PC-9 (cell line): ENCODE measurements around the gene POU6F2. TPM values are rescaled to one million over a fixed set of nuclear protein-coding genes. Genes with fewer than 3 reads are reported as not detected.

ENCODE experiments used
- BruUV-seq: library from RNA; stranded (reverse); fragments of 400-500 nt; replicated peaks from 2 replicates; lab custom pipeline; 2021; lab: Mats Ljungman, UMichigan
- CTCF ChIA-PET: fragments of 300-600 bp; sonication (Branson Sonifier 250); formaldehyde crosslinking; loops from one replicate; lab custom pipeline; 2022; ENCODE audit warnings: antibody characterized with exemption; lab: Charles Lee
- POLR2A ChIA-PET: fragments of 300-600 bp; sonication (Branson Sonifier 250); formaldehyde crosslinking; loops from one replicate; lab custom pipeline; 2022; ENCODE audit warnings: antibody characterized with exemption; ENCODE audit not compliant: unreplicated experiment; lab: Charles Lee
- DNase-seq, 2 experiments: peaks; one replicate each; pipeline versions ENCODE4 v3.0.0 to v3.0.0-alpha.2; 2015 to 2022; ENCODE audit warnings: mixed read lengths in 1 of 2
- H2AFZ ChIP-seq: fragments of 200-600 bp; sonication (generic); 2 replicates; pipeline ENCODE4 v1.8.1; 2017; ENCODE audit warnings: antibody characterized with exemption
- H3F3A ChIP-seq: fragments of 200-600 bp; sonication (generic); 2 replicates; pipeline ENCODE4 v1.8.1; 2017; ENCODE audit warnings: antibody characterized with exemption, mild to moderate bottlenecking, low read depth; ENCODE audit not compliant: insufficient read depth
- H3K27ac ChIP-seq: fragments of 200-600 bp; sonication (generic); 2 replicates; pipeline ENCODE4 v1.6.1; 2016; ENCODE audit warnings: mixed run types
- H3K27me3 ChIP-seq: fragments of 200-600 bp; sonication (generic); 2 replicates; pipeline ENCODE4 v1.6.1; 2016; ENCODE audit warnings: low read depth, mixed run types; ENCODE audit not compliant: insufficient read depth
- H3K36me3 ChIP-seq: fragments of 200-600 bp; sonication (generic); 2 replicates; pipeline ENCODE4 v1.6.1; 2016; ENCODE audit warnings: low read depth, mixed run types
- H3K4me1 ChIP-seq: fragments of 200-600 bp; sonication (generic); replicated peaks from 2 replicates; pipeline ENCODE4 v1.6.1; 2016; ENCODE audit warnings: mixed run types; ENCODE audit not compliant: insufficient read depth
- H3K4me2 ChIP-seq: fragments of 200-600 bp; sonication (generic); 2 replicates; pipeline ENCODE4 v1.6.1; 2017; ENCODE audit warnings: mixed run types
- H3K4me3 ChIP-seq: fragments of 200-600 bp; sonication (generic); 2 replicates; pipeline ENCODE4 v1.6.1; 2016; ENCODE audit warnings: mixed run types
- H3K79me2 ChIP-seq: fragments of 200-600 bp; sonication (generic); 2 replicates; pipeline ENCODE4 v1.6.1; 2017; ENCODE audit warnings: low read depth, mixed run types
- H3K9me2 ChIP-seq: fragments of 200-600 bp; sonication (generic); 2 replicates; pipeline ENCODE4 v1.8.1; 2017; ENCODE audit warnings: mild to moderate bottlenecking; ENCODE audit not compliant: insufficient read depth
- H3K9me3 ChIP-seq: fragments of 200-600 bp; sonication (generic); 2 replicates; pipeline ENCODE4 v1.8.1; 2016; ENCODE audit warnings: low read depth; ENCODE audit not compliant: insufficient read depth
- H4K20me1 ChIP-seq: fragments of 200-600 bp; sonication (generic); 2 replicates; pipeline ENCODE4 v1.8.1; 2017; ENCODE audit not compliant: insufficient read depth
- CTCF ChIP-seq: fragments of 200-600 bp; sonication (generic); conservative IDR thresholded peaks from 2 replicates; pipeline ENCODE4 v1.6.1; 2017; ENCODE audit warnings: mixed run types, antibody characterized with exemption, mild to moderate bottlenecking, moderate library complexity
- EZH2 ChIP-seq: fragments of 200-600 bp; sonication (generic); IDR thresholded peaks from 2 replicates; pipeline ENCODE4 v1.8.0; 2017; ENCODE audit warnings: antibody characterized with exemption, low read depth
- intact Hi-C: fragments of 100-400 bp; cut with micrococcal nuclease; formaldehyde crosslinking; loops from one replicate; pipeline ENCODE4 v1.10.0; 2022; ENCODE audit not compliant: unreplicated experiment
- total RNA-seq: library from RNA; stranded (reverse); gene quantifications from 2 replicates; pipeline ENCODE4 v1.2.3, GENCODE V29; 2021

POU6F2 gene
- total RNA-seq, 1 experiment from 2014 or later: not detected

GRCh38 chr7:38950309-38950708 lies 27.4 kb upstream of the POU6F2 start:
- Histone ChIP-seq H4K20me1 (no peaks in the 10 kb centered on the region), H3K4me3 (no peak overlapping the region), H3K4me2 (no peak overlapping the region), H2AFZ (peak overlapping the region; percentile 45; the same call in 1 of the 2 replicates), H3K9me3 (peaks cover 6% of the 10 kb centered on the region; the same call in 1 of the 2 replicates), H3F3A (no peaks in the 10 kb centered on the region), H3K4me1 (peaks cover 8% of the 10 kb centered on the region; the same call in 1 of the 2 replicates), H3K36me3 (no peaks in the 10 kb centered on the region), H3K9me2 (no peaks in the 10 kb centered on the region), H3K27ac (no peak overlapping the region), H3K27me3 (peaks cover 26% of the 10 kb centered on the region; the same call in 1 of the 2 replicates), H3K79me2 (no peaks in the 10 kb centered on the region)
- intact Hi-C loops: no loop called here
- no TSS peak for BruUV-seq
- ChIA-PET CTCF (no interaction called here), POLR2A (no interaction called here)
- no peak for TF ChIP-seq EZH2
- no peak for TF ChIP-seq CTCF
- DNase-seq: no peak

- no peaks in the 10 kb centered on the region for H3F3A ChIP-seq
- POLR2A ChIA-PET: no interaction called here
- intact Hi-C loops: no loop called here
- BruUV-seq: no TSS peak
- H3K79me2 ChIP-seq: no peaks in the 10 kb centered on the region
- H3K4me3 ChIP-seq: no peak overlapping the region
- no peak for DNase-seq
- H3K27ac ChIP-seq: no peak overlapping the region
- H2AFZ ChIP-seq: peak overlapping the region; percentile 45; the same call in 1 of the 2 replicates
- no peaks in the 10 kb centered on the region for H3K36me3 ChIP-seq
- no peaks in the 10 kb centered on the region for H3K9me2 ChIP-seq
- TF ChIP-seq EZH2 (no peak), CTCF (no peak)
- H4K20me1 ChIP-seq: no peaks in the 10 kb centered on the region
- peaks cover 8% of the 10 kb centered on the region; the same call in 1 of the 2 replicates for H3K4me1 ChIP-seq
- H3K9me3 ChIP-seq: peaks cover 6% of the 10 kb centered on the region; the same call in 1 of the 2 replicates
- H3K4me2 ChIP-seq: no peak overlapping the region
- H3K27me3 ChIP-seq: peaks cover 22% of the 10 kb centered on the region; the same call in 1 of the 2 replicates
- CTCF ChIA-PET: interaction anchor here (0.5 kb wide), 1 partner anchor 339 kb away, joined by 7 read pairs; no protein-coding TSS in a partner anchor
These were observed 26.5 kb upstream of the POU6F2 start for GRCh38 chr7:38951213-38951612.

- Histone ChIP-seq H3F3A (no peaks in the 10 kb centered on the region), H3K9me3 (peaks cover 6% of the 10 kb centered on the region; the same call in 1 of the 2 replicates), H3K79me2 (no peaks in the 10 kb centered on the region), H2AFZ (no peak overlapping the region), H3K9me2 (no peaks in the 10 kb centered on the region), H3K4me1 (peaks cover 8% of the 10 kb centered on the region; the same call in 1 of the 2 replicates), H3K4me3 (no peak overlapping the region), H3K27ac (no peak overlapping the region), H3K4me2 (no peak overlapping the region), H3K27me3 (peaks cover 32% of the 10 kb centered on the region; the same call in 1 of the 2 replicates), H4K20me1 (no peaks in the 10 kb centered on the region), H3K36me3 (no peaks in the 10 kb centered on the region)
- CTCF ChIA-PET: no interaction called here
- BruUV-seq: no TSS peak
- TF ChIP-seq EZH2 (no peak), CTCF (no peak)
- intact Hi-C loops: no loop called here
- POLR2A ChIA-PET: no interaction called here
- no peak for DNase-seq
These were observed 24.5 kb upstream of the POU6F2 start for GRCh38 chr7:38953227-38953626.
